Activated effector memory CD4-positive, alpha-beta T cell treated with Interleukin-2 at 50 U/mL for 16 hours (primary cell): Measurements from ENCODE around the gene SPECC1.
"Not testable (repeated sequence)": the region's sequence is repeated elsewhere in the genome, so short reads cannot be mapped to it uniquely, and the experiment has no call there.

ENCODE experiments used
- DNase-seq: peaks from one replicate; pipeline ENCODE4 v3.0.0-alpha.2; 2020

The SPECC1 gene

GRCh38 chr17:20073055-20073979, 64.2 kb downstream of the SPECC1 start:
- peak; percentile 20 for DNase-seq

GRCh38 chr17:20074001-20074400, 64.8 kb downstream of the SPECC1 start:
- DNase-seq: no peak

- no peak for DNase-seq
These were observed 65.3 kb downstream of the SPECC1 start for GRCh38 chr17:20074489-20074888.

GRCh38 chr17:20076137-20076536, 67.0 kb downstream of the SPECC1 start:
- DNase-seq: not testable (repeated sequence)

- no peak for DNase-seq
These were observed 69.0 kb downstream of the SPECC1 start for GRCh38 chr17:20077978-20078685.

- DNase-seq: no peak
These were observed 71.4 kb downstream of the SPECC1 start for GRCh38 chr17:20080513-20080912.

- DNase-seq: no peak
These were observed 74.1 kb downstream of the SPECC1 start for GRCh38 chr17:20083156-20083859.

GRCh38 chr17:20084621-20085282, 75.6 kb downstream of the SPECC1 start:
- no peak for DNase-seq

GRCh38 chr17:20085283-20085845, 76.2 kb downstream of the SPECC1 start:
- DNase-seq: no peak

GRCh38 chr17:20086416-20087076, 77.4 kb downstream of the SPECC1 start:
- DNase-seq: no peak

GRCh38 chr17:20087538-20088250, 78.5 kb downstream of the SPECC1 start:
- DNase-seq: no peak

GRCh38 chr17:20089756-20090547, 80.8 kb downstream of the SPECC1 start:
- no peak for DNase-seq

- no peak for DNase-seq
These were observed 82.2 kb downstream of the SPECC1 start for GRCh38 chr17:20091174-20092029.

- no peak for DNase-seq
These were observed 83.2 kb downstream of the SPECC1 start for GRCh38 chr17:20092261-20092867.

- DNase-seq: no peak
These were observed 83.9 kb downstream of the SPECC1 start for GRCh38 chr17:20092973-20093626.

GRCh38 chr17:20094777-20095176, 85.6 kb downstream of the SPECC1 start:
- DNase-seq: no peak

GRCh38 chr17:20095336-20096080, 86.3 kb downstream of the SPECC1 start:
- DNase-seq: no peak

- no peak for DNase-seq
These were observed 87.3 kb downstream of the SPECC1 start for GRCh38 chr17:20096430-20096829.
